ENCODE measurements around the gene ARRDC1. TPM values are rescaled to one million over a fixed set of nuclear protein-coding genes. Genes with fewer than 3 reads are reported as not detected.

The ARRDC1 gene
- polyA plus RNA-seq, 1 donor from 2014 or later: 53.4 TPM

- Histone ChIP-seq H3K36me3 (ENCODE audit: insufficient read depth, low read length) (no peaks in the 10 kb centered on the region), H3K79me2 (replicated peaks; ENCODE audit: insufficient read depth, low read length) (peaks cover 14% of the 10 kb centered on the region), H4K20me1 (ENCODE audit: insufficient read depth) (no peaks in the 10 kb centered on the region), H3K4me3 (ENCODE audit: low read length) (no peak overlapping the region), H3K27ac (ENCODE audit: low read length) (no peak overlapping the region), H3K9me3 (ENCODE audit: low read length) (no peaks in the 10 kb centered on the region), H3F3A (ENCODE audit: insufficient read depth, low read length, poor library complexity, severe bottlenecking) (no peaks in the 10 kb centered on the region), H3K27me3 (ENCODE audit: insufficient read depth, low read depth, low read length) (no peaks in the 10 kb centered on the region), H3K9me2 (ENCODE audit: insufficient read depth, low read length) (no peaks in the 10 kb centered on the region), H3K9ac (ENCODE audit: low read length) (no peak overlapping the region), H2AFZ (ENCODE audit: low read depth, low read length) (no peak overlapping the region), H3K4me2 (ENCODE audit: low read length) (no peak overlapping the region)
- TF ChIP-seq RAD21 (conservative IDR thresholded peaks at IDR 0.05) (no peak), SMC3 (conservative IDR thresholded peaks at IDR 0.05; ENCODE audit: poor library complexity) (no peak), MXI1 (conservative IDR thresholded peaks at IDR 0.05; ENCODE audit: poor library complexity, severe bottlenecking) (no peak), EP300 (conservative IDR thresholded peaks at IDR 0.05; ENCODE audit: poor library complexity, severe bottlenecking) (no peak)
- TF ChIP-seq, protein P1, sequence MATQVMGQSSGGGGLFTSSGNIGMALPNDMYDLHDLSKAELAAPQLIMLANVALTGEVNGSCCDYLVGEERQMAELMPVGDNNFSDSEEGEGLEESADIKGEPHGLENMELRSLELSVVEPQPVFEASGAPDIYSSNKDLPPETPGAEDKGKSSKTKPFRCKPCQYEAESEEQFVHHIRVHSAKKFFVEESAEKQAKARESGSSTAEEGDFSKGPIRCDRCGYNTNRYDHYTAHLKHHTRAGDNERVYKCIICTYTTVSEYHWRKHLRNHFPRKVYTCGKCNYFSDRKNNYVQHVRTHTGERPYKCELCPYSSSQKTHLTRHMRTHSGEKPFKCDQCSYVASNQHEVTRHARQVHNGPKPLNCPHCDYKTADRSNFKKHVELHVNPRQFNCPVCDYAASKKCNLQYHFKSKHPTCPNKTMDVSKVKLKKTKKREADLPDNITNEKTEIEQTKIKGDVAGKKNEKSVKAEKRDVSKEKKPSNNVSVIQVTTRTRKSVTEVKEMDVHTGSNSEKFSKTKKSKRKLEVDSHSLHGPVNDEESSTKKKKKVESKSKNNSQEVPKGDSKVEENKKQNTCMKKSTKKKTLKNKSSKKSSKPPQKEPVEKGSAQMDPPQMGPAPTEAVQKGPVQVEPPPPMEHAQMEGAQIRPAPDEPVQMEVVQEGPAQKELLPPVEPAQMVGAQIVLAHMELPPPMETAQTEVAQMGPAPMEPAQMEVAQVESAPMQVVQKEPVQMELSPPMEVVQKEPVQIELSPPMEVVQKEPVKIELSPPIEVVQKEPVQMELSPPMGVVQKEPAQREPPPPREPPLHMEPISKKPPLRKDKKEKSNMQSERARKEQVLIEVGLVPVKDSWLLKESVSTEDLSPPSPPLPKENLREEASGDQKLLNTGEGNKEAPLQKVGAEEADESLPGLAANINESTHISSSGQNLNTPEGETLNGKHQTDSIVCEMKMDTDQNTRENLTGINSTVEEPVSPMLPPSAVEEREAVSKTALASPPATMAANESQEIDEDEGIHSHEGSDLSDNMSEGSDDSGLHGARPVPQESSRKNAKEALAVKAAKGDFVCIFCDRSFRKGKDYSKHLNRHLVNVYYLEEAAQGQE (IDR thresholded peaks at IDR 0.05; ENCODE audit: borderline replicate concordance): no peak
- TF ChIP-seq, protein P2, sequence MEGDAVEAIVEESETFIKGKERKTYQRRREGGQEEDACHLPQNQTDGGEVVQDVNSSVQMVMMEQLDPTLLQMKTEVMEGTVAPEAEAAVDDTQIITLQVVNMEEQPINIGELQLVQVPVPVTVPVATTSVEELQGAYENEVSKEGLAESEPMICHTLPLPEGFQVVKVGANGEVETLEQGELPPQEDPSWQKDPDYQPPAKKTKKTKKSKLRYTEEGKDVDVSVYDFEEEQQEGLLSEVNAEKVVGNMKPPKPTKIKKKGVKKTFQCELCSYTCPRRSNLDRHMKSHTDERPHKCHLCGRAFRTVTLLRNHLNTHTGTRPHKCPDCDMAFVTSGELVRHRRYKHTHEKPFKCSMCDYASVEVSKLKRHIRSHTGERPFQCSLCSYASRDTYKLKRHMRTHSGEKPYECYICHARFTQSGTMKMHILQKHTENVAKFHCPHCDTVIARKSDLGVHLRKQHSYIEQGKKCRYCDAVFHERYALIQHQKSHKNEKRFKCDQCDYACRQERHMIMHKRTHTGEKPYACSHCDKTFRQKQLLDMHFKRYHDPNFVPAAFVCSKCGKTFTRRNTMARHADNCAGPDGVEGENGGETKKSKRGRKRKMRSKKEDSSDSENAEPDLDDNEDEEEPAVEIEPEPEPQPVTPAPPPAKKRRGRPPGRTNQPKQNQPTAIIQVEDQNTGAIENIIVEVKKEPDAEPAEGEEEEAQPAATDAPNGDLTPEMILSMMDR (IDR thresholded peaks at IDR 0.05; ENCODE audit: poor library complexity, severe bottlenecking): no peak
Observed at GRCh38 chr9:137581361-137582285, 23.9 kb upstream of the ARRDC1 start.

DNA sequence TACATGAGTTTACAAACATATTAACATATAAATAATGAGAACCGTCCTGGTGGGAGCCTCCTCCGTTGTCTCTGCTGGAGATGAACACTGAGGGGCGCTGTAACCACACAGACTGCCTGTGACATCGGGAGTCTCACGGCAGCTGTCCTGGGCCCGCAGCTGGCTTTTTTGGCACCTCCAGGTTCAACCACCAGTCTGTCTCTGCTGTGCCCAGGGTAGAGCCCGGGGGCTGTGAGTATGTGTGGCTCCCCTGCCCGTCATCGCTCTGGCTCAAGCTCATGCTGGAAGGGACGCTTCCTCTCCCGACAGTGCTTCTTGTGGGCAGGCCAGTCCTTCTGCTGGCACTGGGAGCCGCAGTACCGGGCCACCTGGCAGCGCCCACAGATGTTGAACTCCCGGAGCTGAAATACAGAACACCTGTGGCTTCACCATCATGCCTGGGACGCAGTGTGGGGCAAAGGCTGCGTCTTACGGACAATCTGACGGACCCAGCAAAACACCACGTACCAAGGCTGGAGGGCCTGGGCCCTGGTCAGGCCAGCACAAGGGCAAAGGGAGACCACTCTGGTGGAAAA is 23.1 kb upstream of the ARRDC1 start:
- Histone ChIP-seq H3K27ac (ENCODE audit: low read length) (no peak overlapping the region), H3K79me2 (replicated peaks; ENCODE audit: insufficient read depth, low read length) (peaks cover 7% of the 10 kb centered on the region), H3K36me3 (ENCODE audit: insufficient read depth, low read length) (no peaks in the 10 kb centered on the region)

More for the DNA sequence above, 23.1 kb upstream of the ARRDC1 start:
- H3K27me3 ChIP-seq (ENCODE audit: insufficient read depth, low read depth, low read length): no peaks in the 10 kb centered on the region
- no peaks in the 10 kb centered on the region for H3K9me3 ChIP-seq (ENCODE audit: low read length)
- H4K20me1 ChIP-seq (ENCODE audit: insufficient read depth): no peaks in the 10 kb centered on the region
- H3K9ac ChIP-seq (ENCODE audit: low read length): no peak overlapping the region
- no peaks in the 10 kb centered on the region for H3F3A ChIP-seq (ENCODE audit: insufficient read depth, low read length, poor library complexity, severe bottlenecking)
- no peak overlapping the region for H2AFZ ChIP-seq (ENCODE audit: low read depth, low read length)
- TF ChIP-seq RAD21 (conservative IDR thresholded peaks at IDR 0.05): peak; percentile 42
- no peak for TF ChIP-seq EZH2 (IDR thresholded peaks at IDR 0.05; ENCODE audit: borderline replicate concordance, insufficient read depth, low read length, poor library complexity, severe bottlenecking)
- H3K4me2 ChIP-seq (ENCODE audit: low read length): no peak overlapping the region
- H3K4me3 ChIP-seq (ENCODE audit: low read length): no peak overlapping the region
- H3K9me2 ChIP-seq (ENCODE audit: insufficient read depth, low read length): no peaks in the 10 kb centered on the region
